HEK293 (cell line): Measurements from ENCODE around the gene SLC9A5.

ENCODE experiments used
- CTCF ChIA-PET: fragments of 350-600 bp; formaldehyde crosslinking; extraction: SDS; loops from one replicate; lab custom pipeline; 2021; ENCODE audit warnings: antibody characterized with exemption; lab: Yijun Ruan, JAX
- POLR2A ChIA-PET: fragments of 300-600 bp; formaldehyde crosslinking; extraction: SDS; loops from one replicate; lab custom pipeline; 2020; ENCODE audit warnings: antibody characterized with exemption, inconsistent platforms; lab: Yijun Ruan, JAX
- H3K27ac ChIP-seq: fragments of 200-500 bp; sonication (Bioruptor generic); 2 replicates; pipeline ENCODE4 v1.5.1; 2014; ENCODE audit warnings: low read depth, low read length, control low read depth, inconsistent platforms; ENCODE audit errors: extremely low read depth
- H3K36me3 ChIP-seq, 2 experiments: fragments of 200-500 bp in 1 of 2; sonication (Bioruptor generic) in 1 of 2; 1 replicate in 1 of 2; 2 replicates in 1 of 2; pipeline ENCODE4 v1.5.1; 2014 to 2017; ENCODE audit warnings: inconsistent platforms in 2 of 2, low read length in 2 of 2; ENCODE audit not compliant: control insufficient read depth in 2 of 2, insufficient read depth in 1 of 2
- H3K4me1 ChIP-seq: fragments of 200-500 bp; sonication (Bioruptor generic); 2 replicates; pipeline ENCODE4 v1.5.1; 2014; ENCODE audit warnings: mild to moderate bottlenecking, low read length, inconsistent platforms; ENCODE audit not compliant: control insufficient read depth, insufficient read depth
- H3K4me3 ChIP-seq: 2 replicates; pipeline ENCODE4 v1.5.1; 2011; ENCODE audit warnings: low read depth, mild to moderate bottlenecking, control low read depth, low read length, moderate library complexity
- H3K9me3 ChIP-seq: fragments of 200-500 bp; sonication (Bioruptor generic); 2 replicates; pipeline ENCODE4 v1.5.1; 2014; ENCODE audit warnings: low read depth, low read length, inconsistent platforms; ENCODE audit not compliant: control insufficient read depth, insufficient read depth
- HOXA7 ChIP-seq: sonication (generic); formaldehyde crosslinking; IDR thresholded peaks from 2 replicates; pipeline ENCODE4 v1.8.1; 2022; ENCODE audit warnings: missing genetic modification reagents, borderline replicate concordance
- KLF17 ChIP-seq: fragments of 450-650 bp; formaldehyde crosslinking; IDR thresholded peaks from 2 replicates; pipeline ENCODE4 v1.5.1; 2016; ENCODE audit warnings: missing biosample characterization, missing genetic modification characterization
- ZBTB48 ChIP-seq: fragments of 450-650 bp; formaldehyde crosslinking; IDR thresholded peaks from 2 replicates; pipeline ENCODE4 v1.5.1; 2016; ENCODE audit warnings: missing biosample characterization, missing genetic modification characterization
- ZBTB49 ChIP-seq: fragments of 450-650 bp; formaldehyde crosslinking; IDR thresholded peaks from 2 replicates; pipeline ENCODE4 v1.5.1; 2016; ENCODE audit warnings: missing biosample characterization, missing genetic modification characterization, low read depth
- ZFP3 ChIP-seq: fragments of 450-650 bp; formaldehyde crosslinking; IDR thresholded peaks from 2 replicates; pipeline ENCODE4 v1.5.1; 2016; ENCODE audit warnings: low read depth, missing biosample characterization, missing genetic modification characterization
- ZNF2 ChIP-seq: fragments of 450-650 bp; formaldehyde crosslinking; IDR thresholded peaks from 2 replicates; pipeline ENCODE4 v1.5.1; 2016; ENCODE audit warnings: missing biosample characterization, missing genetic modification characterization
- ZNF221 ChIP-seq: fragments of 450-650 bp; formaldehyde crosslinking; IDR thresholded peaks from 2 replicates; pipeline ENCODE4 v1.5.1; 2017; ENCODE audit warnings: missing biosample characterization, missing genetic modification characterization, borderline replicate concordance
- ZNF366 ChIP-seq: fragments of 450-650 bp; formaldehyde crosslinking; conservative IDR thresholded peaks from 2 replicates; pipeline ENCODE4 v1.5.1; 2016; ENCODE audit warnings: missing biosample characterization, missing genetic modification characterization
- ZNF394 ChIP-seq: fragments of 450-650 bp; formaldehyde crosslinking; IDR thresholded peaks from 2 replicates; pipeline ENCODE4 v1.5.1; 2016; ENCODE audit warnings: missing biosample characterization, missing genetic modification characterization, mild to moderate bottlenecking, moderate library complexity, borderline replicate concordance
- ZNF473 ChIP-seq: fragments of 450-650 bp; formaldehyde crosslinking; IDR thresholded peaks from 2 replicates; pipeline ENCODE4 v1.5.1; 2017; ENCODE audit warnings: missing biosample characterization, missing genetic modification characterization
- ZNF48 ChIP-seq: fragments of 450-650 bp; formaldehyde crosslinking; IDR thresholded peaks from 2 replicates; pipeline ENCODE4 v1.5.1; 2016; ENCODE audit warnings: missing biosample characterization, missing genetic modification characterization
- ZNF596 ChIP-seq: fragments of 450-650 bp; IDR thresholded peaks from 2 replicates; pipeline ENCODE4 v1.5.0; 2018; ENCODE audit warnings: missing biosample characterization, mild to moderate bottlenecking, missing genetic modification characterization, moderate library complexity
- ZNF660 ChIP-seq: fragments of 450-650 bp; IDR thresholded peaks from 2 replicates; pipeline ENCODE4 v1.5.1; 2018; ENCODE audit warnings: missing biosample characterization, mild to moderate bottlenecking, missing genetic modification characterization
- ZNF677 ChIP-seq: fragments of 450-650 bp; IDR thresholded peaks from 2 replicates; pipeline ENCODE4 v1.5.0; 2018; ENCODE audit warnings: missing biosample characterization, mild to moderate bottlenecking, missing genetic modification characterization, moderate library complexity
- ZNF701 ChIP-seq: fragments of 450-650 bp; formaldehyde crosslinking; IDR thresholded peaks from 2 replicates; pipeline ENCODE4 v1.5.1; 2016; ENCODE audit warnings: missing biosample characterization, missing genetic modification characterization
- TF ChIP-seq, protein P1 (sequence below): fragments of 450-650 bp; formaldehyde crosslinking; IDR thresholded peaks from 2 replicates; pipeline ENCODE4 v1.5.1; 2017; ENCODE audit warnings: missing biosample characterization, mild to moderate bottlenecking, missing genetic modification characterization, moderate library complexity
- TF ChIP-seq, protein P2 (sequence below): sonication (generic); formaldehyde crosslinking; IDR thresholded peaks from 2 replicates; pipeline ENCODE4 v1.8.1; 2022; ENCODE audit warnings: mild to moderate bottlenecking, moderate library complexity, missing genetic modification reagents
- TF ChIP-seq, protein P3 (sequence below): fragments of 450-650 bp; formaldehyde crosslinking; IDR thresholded peaks from 2 replicates; pipeline ENCODE4 v1.5.1; 2017; ENCODE audit warnings: missing biosample characterization, missing genetic modification characterization

SLC9A5 gene

DNA sequence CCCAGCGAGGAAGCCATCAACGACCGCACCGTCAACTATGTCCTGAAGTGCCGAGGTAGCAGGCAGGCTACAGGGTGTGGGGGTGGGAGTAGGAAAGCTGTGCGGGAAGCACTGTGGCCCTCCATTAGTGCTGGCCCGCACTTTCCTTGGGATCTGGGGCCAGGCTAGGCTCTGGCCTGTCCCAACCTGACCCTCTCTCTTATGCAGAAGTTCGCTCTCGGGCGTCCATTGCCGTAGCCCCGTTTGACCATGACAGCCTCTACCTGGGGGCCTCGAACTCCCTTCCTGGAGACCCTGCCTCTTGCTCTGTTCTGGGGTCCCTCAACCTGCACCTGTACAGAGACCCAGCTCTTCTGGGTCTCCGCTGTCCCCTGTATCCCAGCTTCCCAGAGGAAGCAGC is 39.2 kb downstream of the SLC9A5 start (continued):
- no peak for TF ChIP-seq ZNF677

- Histone ChIP-seq H3K4me1 (no peaks in the 10 kb centered on the region), H3K4me3 (no peak overlapping the region), H3K36me3 (peaks cover 0 to 13% of the 10 kb centered on the region in 2 experiments; a peak in 1 of 3 replicates), H3K9me3 (no peaks in the 10 kb centered on the region), H3K27ac (no peak overlapping the region)
- ChIA-PET CTCF (no interaction called here), POLR2A (no interaction called here)
- TF ChIP-seq ZBTB49 (no peak), ZNF473 (tag by site-specific recombination) (no peak), ZBTB48 (tag by site-specific recombination) (no peak), ZNF596 (no peak), HOXA7 (no peak), ZNF366 (tag by site-specific recombination) (no peak), ZNF221 (tag by site-specific recombination) (no peak), ZNF394 (tag by site-specific recombination) (no peak), ZNF2 (tag by site-specific recombination) (no peak), KLF17 (tag by site-specific recombination) (no peak), ZNF660 (tag by site-specific recombination) (no peak), ZNF48 (tag by site-specific recombination) (no peak), ZNF701 (tag by site-specific recombination) (no peak), ZFP3 (tag by site-specific recombination) (no peak)
- TF ChIP-seq, protein P1, sequence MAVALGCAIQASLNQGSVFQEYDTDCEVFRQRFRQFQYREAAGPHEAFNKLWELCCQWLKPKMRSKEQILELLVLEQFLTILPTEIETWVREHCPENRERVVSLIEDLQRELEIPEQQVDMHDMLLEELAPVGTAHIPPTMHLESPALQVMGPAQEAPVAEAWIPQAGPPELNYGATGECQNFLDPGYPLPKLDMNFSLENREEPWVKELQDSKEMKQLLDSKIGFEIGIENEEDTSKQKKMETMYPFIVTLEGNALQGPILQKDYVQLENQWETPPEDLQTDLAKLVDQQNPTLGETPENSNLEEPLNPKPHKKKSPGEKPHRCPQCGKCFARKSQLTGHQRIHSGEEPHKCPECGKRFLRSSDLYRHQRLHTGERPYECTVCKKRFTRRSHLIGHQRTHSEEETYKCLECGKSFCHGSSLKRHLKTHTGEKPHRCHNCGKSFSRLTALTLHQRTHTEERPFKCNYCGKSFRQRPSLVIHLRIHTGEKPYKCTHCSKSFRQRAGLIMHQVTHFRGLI (tag by site-specific recombination), result no peak
- TF ChIP-seq, protein P2, sequence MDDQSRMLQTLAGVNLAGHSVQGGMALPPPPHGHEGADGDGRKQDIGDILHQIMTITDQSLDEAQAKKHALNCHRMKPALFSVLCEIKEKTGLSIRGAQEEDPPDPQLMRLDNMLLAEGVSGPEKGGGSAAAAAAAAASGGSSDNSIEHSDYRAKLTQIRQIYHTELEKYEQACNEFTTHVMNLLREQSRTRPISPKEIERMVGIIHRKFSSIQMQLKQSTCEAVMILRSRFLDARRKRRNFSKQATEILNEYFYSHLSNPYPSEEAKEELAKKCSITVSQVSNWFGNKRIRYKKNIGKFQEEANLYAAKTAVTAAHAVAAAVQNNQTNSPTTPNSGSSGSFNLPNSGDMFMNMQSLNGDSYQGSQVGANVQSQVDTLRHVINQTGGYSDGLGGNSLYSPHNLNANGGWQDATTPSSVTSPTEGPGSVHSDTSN, result no peak
- TF ChIP-seq, protein P3, sequence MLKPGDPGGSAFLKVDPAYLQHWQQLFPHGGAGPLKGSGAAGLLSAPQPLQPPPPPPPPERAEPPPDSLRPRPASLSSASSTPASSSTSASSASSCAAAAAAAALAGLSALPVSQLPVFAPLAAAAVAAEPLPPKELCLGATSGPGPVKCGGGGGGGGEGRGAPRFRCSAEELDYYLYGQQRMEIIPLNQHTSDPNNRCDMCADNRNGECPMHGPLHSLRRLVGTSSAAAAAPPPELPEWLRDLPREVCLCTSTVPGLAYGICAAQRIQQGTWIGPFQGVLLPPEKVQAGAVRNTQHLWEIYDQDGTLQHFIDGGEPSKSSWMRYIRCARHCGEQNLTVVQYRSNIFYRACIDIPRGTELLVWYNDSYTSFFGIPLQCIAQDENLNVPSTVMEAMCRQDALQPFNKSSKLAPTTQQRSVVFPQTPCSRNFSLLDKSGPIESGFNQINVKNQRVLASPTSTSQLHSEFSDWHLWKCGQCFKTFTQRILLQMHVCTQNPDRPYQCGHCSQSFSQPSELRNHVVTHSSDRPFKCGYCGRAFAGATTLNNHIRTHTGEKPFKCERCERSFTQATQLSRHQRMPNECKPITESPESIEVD, result no peak
Measured at GRCh38 chr16:67291461-67291860, 42.7 kb downstream of the SLC9A5 start.
